ENCODE results near the gene CYBB.
"Not testable (repeated sequence)": the region's sequence is repeated elsewhere in the genome, so short reads cannot be mapped to it uniquely, and the experiment has no call there.

CYBB gene

DNA sequence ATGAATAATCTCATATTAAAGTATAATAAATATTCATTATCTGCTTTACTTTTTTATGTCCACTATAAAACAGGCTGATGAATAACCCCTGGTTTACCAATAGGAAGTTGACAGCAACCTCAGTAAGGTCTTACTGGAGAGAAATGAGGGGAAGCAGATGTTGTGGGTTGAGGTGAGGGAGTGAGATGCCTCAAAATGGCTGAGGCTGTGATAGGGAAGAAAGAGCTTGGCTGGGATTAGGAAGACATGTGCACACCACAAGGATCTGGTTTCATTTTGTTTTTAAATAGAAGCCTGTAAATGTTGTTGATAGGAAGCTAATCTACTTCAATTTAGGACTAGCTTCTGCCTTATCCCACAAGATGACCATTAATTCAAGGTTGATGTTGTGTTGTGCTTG, 14.4 kb upstream of the CYBB start:
- DNase-seq (ENCODE audit: low spot score): no peak
- Histone ChIP-seq H3K27ac (no peak overlapping the region), H3K4me3 (no peak overlapping the region)
- TF ChIP-seq, protein P1, sequence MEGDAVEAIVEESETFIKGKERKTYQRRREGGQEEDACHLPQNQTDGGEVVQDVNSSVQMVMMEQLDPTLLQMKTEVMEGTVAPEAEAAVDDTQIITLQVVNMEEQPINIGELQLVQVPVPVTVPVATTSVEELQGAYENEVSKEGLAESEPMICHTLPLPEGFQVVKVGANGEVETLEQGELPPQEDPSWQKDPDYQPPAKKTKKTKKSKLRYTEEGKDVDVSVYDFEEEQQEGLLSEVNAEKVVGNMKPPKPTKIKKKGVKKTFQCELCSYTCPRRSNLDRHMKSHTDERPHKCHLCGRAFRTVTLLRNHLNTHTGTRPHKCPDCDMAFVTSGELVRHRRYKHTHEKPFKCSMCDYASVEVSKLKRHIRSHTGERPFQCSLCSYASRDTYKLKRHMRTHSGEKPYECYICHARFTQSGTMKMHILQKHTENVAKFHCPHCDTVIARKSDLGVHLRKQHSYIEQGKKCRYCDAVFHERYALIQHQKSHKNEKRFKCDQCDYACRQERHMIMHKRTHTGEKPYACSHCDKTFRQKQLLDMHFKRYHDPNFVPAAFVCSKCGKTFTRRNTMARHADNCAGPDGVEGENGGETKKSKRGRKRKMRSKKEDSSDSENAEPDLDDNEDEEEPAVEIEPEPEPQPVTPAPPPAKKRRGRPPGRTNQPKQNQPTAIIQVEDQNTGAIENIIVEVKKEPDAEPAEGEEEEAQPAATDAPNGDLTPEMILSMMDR (IDR thresholded peaks at IDR 0.05): no peak

DNA sequence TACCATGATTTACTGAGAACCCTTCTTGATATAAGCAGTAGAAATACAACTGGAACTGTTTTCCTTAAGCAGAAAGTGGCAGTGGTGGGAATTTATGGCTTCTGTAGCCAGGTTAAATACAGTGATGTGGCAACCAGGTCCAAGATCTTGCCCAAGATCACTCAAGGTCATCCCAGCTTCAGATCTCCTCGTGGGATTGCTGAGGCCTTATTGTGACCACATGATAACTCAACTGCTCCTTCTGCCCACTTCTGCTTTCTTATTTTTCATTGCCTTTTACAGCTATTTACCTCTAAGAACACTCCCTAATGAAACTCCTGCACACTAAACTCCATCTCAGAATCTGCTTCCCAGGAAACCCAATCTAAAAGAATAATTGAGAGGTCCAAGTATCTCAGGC, 12.4 kb upstream of the CYBB start:
- DNase-seq (ENCODE audit: low spot score): no peak
- Histone ChIP-seq H3K27ac (no peak overlapping the region), H3K4me3 (no peak overlapping the region)
- TF ChIP-seq, protein P1 (IDR thresholded peaks at IDR 0.05): no peak

DNA sequence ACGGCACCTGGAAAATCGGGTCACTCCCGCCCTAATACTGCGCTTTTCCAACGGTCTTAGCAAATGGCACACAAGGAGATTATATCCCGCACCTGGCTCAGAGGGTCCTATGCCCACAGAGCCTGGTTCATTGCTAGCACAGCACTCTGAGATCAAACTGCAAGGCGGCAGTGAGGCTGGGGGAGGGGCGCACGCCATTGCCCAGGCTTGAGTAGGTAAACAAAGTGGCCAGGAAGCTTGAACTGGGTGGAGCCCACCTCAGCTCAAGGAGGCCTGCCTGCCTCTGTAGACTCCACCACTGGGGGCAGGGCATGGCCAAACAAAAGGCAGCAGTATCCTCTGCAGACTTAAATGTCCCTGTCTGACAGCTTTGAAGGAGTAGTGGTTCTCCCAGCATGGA, 11.0 kb upstream of the CYBB start:
- not testable (repeated sequence) for DNase-seq (ENCODE audit: low spot score); H3K4me3 ChIP-seq; H3K27ac ChIP-seq

- no peak overlapping the region for H3K4me3 ChIP-seq
- no peak for DNase-seq (ENCODE audit: low spot score)
- TF ChIP-seq, protein P1 (IDR thresholded peaks at IDR 0.05): no peak
- H3K27ac ChIP-seq: no peak overlapping the region
These were observed 3.4 kb upstream of the CYBB start for GRCh38 chrX:37776283-37776986.

GRCh38 chrX:37776987-37777325, 2.9 kb upstream of the CYBB start:
- DNase-seq (ENCODE audit: low spot score): no peak
- TF ChIP-seq, protein P1 (IDR thresholded peaks at IDR 0.05): no peak
- Histone ChIP-seq H3K27ac (no peak overlapping the region), H3K4me3 (no peak overlapping the region)

GRCh38 chrX:37781081-37781480, 1.2 kb downstream of the CYBB start:
- H3K4me3 ChIP-seq: no peak overlapping the region
- no peak overlapping the region for H3K27ac ChIP-seq
- DNase-seq (ENCODE audit: low spot score): no peak
- TF ChIP-seq, protein P1 (IDR thresholded peaks at IDR 0.05): no peak

DNA sequence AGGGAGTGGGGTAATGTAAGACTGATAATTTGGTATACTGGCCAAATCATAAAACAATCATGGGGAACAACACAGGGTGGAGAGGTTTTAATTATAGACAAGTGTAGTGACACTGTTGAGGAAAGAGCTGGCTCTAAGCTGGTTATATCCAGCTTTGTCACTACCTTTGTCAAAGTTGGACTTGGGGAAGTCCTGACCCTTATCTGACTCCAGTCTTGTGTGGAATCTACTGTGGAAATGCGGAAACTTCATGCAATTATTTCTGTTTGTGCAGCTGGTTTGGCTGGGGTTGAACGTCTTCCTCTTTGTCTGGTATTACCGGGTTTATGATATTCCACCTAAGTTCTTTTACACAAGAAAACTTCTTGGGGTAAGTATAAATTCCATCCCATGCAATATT, 2.0 kb downstream of the CYBB start:
- DNase-seq (ENCODE audit: low spot score): no peak
- TF ChIP-seq, protein P1 (IDR thresholded peaks at IDR 0.05): no peak
- no peak overlapping the region for H3K27ac ChIP-seq
- H3K4me3 ChIP-seq: no peak overlapping the region
